SK-N-SH (cell line): ENCODE results near the gene KIF19. TPM values are rescaled to one million over a fixed set of nuclear protein-coding genes. Genes with fewer than 3 reads are reported as not detected.

ENCODE experiments used
- CTCF ChIA-PET: fragments of 300-600, 350-600 bp; formaldehyde crosslinking; extraction: SDS; loops from one replicate; lab custom pipeline; 2021; lab: Yijun Ruan, JAX
- POLR2A ChIA-PET: fragments of 350-600 bp; sonication (Branson Sonifier 250); formaldehyde crosslinking; extraction: SDS; loops from one replicate; lab custom pipeline; 2020; ENCODE audit warnings: antibody characterized with exemption, inconsistent platforms; lab: Yijun Ruan, JAX
- DNase-seq: peaks from one replicate; pipeline ENCODE4 v3.0.0; 2012
- H2AFZ ChIP-seq: fragments of 200-600 bp; sonication (generic); 2 replicates; pipeline ENCODE4 v1.8.1; 2016; ENCODE audit warnings: antibody characterized with exemption, mild to moderate bottlenecking, low read depth
- H3F3A ChIP-seq: fragments of 200-600 bp; sonication (generic); replicated peaks from 2 replicates; pipeline ENCODE3; 2016; ENCODE audit warnings: antibody characterized with exemption, mild to moderate bottlenecking; ENCODE audit not compliant: insufficient read depth
- H3K27ac ChIP-seq, 2 experiments: fragments of 200-500 bp in 1 of 2; fragments of 200-600 bp in 1 of 2; sonication (Bioruptor generic) in 1 of 2; sonication (generic), shearing (Covaris generic) in 1 of 2; 2 replicates each; pipeline versions ENCODE4 v1.5.1 to v1.6.1; 2014 to 2016; ENCODE audit warnings: low read depth in 2 of 2, inconsistent platforms in 1 of 2, low read length in 1 of 2, mild to moderate bottlenecking in 1 of 2, mixed read lengths in 1 of 2
- H3K27me3 ChIP-seq: fragments of 200-600 bp; sonication (generic), shearing (Covaris generic); 2 replicates; pipeline ENCODE4 v1.6.1; 2016; ENCODE audit warnings: mixed run types; ENCODE audit not compliant: insufficient read depth
- H3K36me3 ChIP-seq, 2 experiments: fragments of 200-500 bp in 1 of 2; fragments of 200-600 bp in 1 of 2; sonication (Bioruptor generic) in 1 of 2; sonication (generic) in 1 of 2; replicated peaks in 1 of 2; 2 replicates each; pipeline versions ENCODE3 to v1.5.1; 2014 to 2016; ENCODE audit warnings: low read length in 1 of 2, mild to moderate bottlenecking in 1 of 2; ENCODE audit not compliant: insufficient read depth in 2 of 2, control insufficient read depth in 1 of 2
- H3K4me1 ChIP-seq, 2 experiments: fragments of 200-500 bp in 1 of 2; fragments of 200-600 bp in 1 of 2; sonication (Bioruptor generic) in 1 of 2; sonication (generic), shearing (Covaris generic) in 1 of 2; 2 replicates each; pipeline versions ENCODE4 v1.5.1 to v1.6.1; 2014 to 2016; ENCODE audit warnings: low read depth in 1 of 2, low read length in 1 of 2, mixed run types in 1 of 2; ENCODE audit not compliant: insufficient read depth in 2 of 2, control insufficient read depth in 1 of 2
- H3K4me2 ChIP-seq: fragments of 200-600 bp; sonication (generic), shearing (Covaris generic); 2 replicates; pipeline ENCODE4 v1.6.1; 2017; ENCODE audit warnings: mixed run types
- H3K4me3 ChIP-seq, 2 experiments: fragments of 200-500 bp in 1 of 2; fragments of 200-600 bp in 1 of 2; sonication (Bioruptor generic) in 1 of 2; sonication (generic), shearing (Covaris generic) in 1 of 2; 2 replicates each; pipeline versions ENCODE4 v1.5.1 to v1.8.1; 2014 to 2016; ENCODE audit warnings: low read depth in 2 of 2, inconsistent platforms in 1 of 2, low read length in 1 of 2, mild to moderate bottlenecking in 1 of 2, mixed read lengths in 1 of 2, moderate library complexity in 1 of 2
- H3K79me2 ChIP-seq: fragments of 200-600 bp; sonication (generic); 2 replicates; pipeline ENCODE4 v1.8.1; 2017; ENCODE audit warnings: mild to moderate bottlenecking; ENCODE audit not compliant: insufficient read depth
- H3K9ac ChIP-seq: fragments of 200-600 bp; sonication (generic); 2 replicates; pipeline ENCODE4 v1.6.1; 2017; ENCODE audit warnings: mixed run types
- H3K9me2 ChIP-seq: fragments of 200-600 bp; sonication (generic); 2 replicates; pipeline ENCODE4 v1.6.1; 2017; ENCODE audit warnings: mixed run types
- H3K9me3 ChIP-seq: fragments of 200-600 bp; sonication (generic); 2 replicates; pipeline ENCODE4 v1.6.1; 2017; ENCODE audit warnings: mixed run types, mild to moderate bottlenecking, moderate library complexity
- H4K20me1 ChIP-seq: fragments of 200-600 bp; sonication (generic); 2 replicates; pipeline ENCODE4 v1.6.1; 2017; ENCODE audit warnings: mild to moderate bottlenecking, mixed run types; ENCODE audit not compliant: insufficient read depth
- ELF1 ChIP-seq: IDR thresholded peaks from 2 replicates; pipeline ENCODE4 v1.4.0; 2012
- EZH2phosphoT487 ChIP-seq: fragments of 200-600 bp; sonication (generic); IDR thresholded peaks from 2 replicates; pipeline ENCODE4 v1.6.1; 2017; ENCODE audit warnings: low read depth, mixed run types, mild to moderate bottlenecking, antibody characterized with exemption, moderate library complexity, borderline replicate concordance
- FOXJ3 ChIP-seq: sonication (generic); formaldehyde crosslinking; IDR thresholded peaks from 2 replicates; pipeline ENCODE4 v1.5.1; 2020; ENCODE audit warnings: mild to moderate bottlenecking, missing genetic modification reagents
- FOXM1 ChIP-seq: IDR thresholded peaks from 2 replicates; pipeline ENCODE4 v1.4.0; 2012; ENCODE audit warnings: low read depth, mild to moderate bottlenecking
- GATA2 ChIP-seq: sonication (generic); formaldehyde crosslinking; IDR thresholded peaks from 2 replicates; pipeline ENCODE4 v1.5.0; 2020; ENCODE audit warnings: mild to moderate bottlenecking, missing genetic modification reagents
- NFIC ChIP-seq: IDR thresholded peaks from 2 replicates; pipeline ENCODE4 v1.4.0; 2012; ENCODE audit warnings: borderline replicate concordance
- RFX5 ChIP-seq: IDR thresholded peaks from 2 replicates; pipeline ENCODE4 v1.6.1; 2012; ENCODE audit warnings: mild to moderate bottlenecking, improper control_type of control experiment, low read length
- RXRA ChIP-seq: IDR thresholded peaks from 2 replicates; pipeline ENCODE4 v1.4.0; 2012; ENCODE audit warnings: low read depth, mild to moderate bottlenecking, borderline replicate concordance
- SMC3 ChIP-seq: IDR thresholded peaks from 2 replicates; pipeline ENCODE4 v1.6.1; 2012; ENCODE audit warnings: low read depth, low read length, improper control_type of control experiment
- TEAD4 ChIP-seq: IDR thresholded peaks from 2 replicates; pipeline ENCODE4 v1.4.0; 2012; ENCODE audit warnings: mild to moderate bottlenecking, borderline replicate concordance; ENCODE audit not compliant: insufficient read depth
- YY1 ChIP-seq: IDR thresholded peaks from 2 replicates; pipeline ENCODE4 v1.4.0; 2012; ENCODE audit warnings: low read depth, mild to moderate bottlenecking
- WGBS: methylation state at CpG from one replicate; pipeline ENCODE4 v1.1.6; 2017; ENCODE audit warnings: low lambda C conversion rate; 5-methylcytosine and 5-hydroxymethylcytosine counted together
- polyA plus RNA-seq, 3 experiments: library from polyadenylated mRNA; depleted of rRNA; stranded (reverse); fragments of >200 nt; gene quantifications; 2 replicates each; pipeline ENCODE4 v1.2.3, GENCODE V29; 2012
- TF ChIP-seq, protein P1 (sequence below): IDR thresholded peaks from 2 replicates; pipeline ENCODE4 v1.4.0; 2012; ENCODE audit warnings: low read depth

Gene KIF19
- polyA plus RNA-seq, 1 of the 3 experiments (the other 2 are of a cell fraction): not detected

GRCh38 chr17:74307984-74308773, 17.8 kb upstream of the KIF19 start:
- no peaks in the 10 kb centered on the region for H3K27me3 ChIP-seq
- no peaks in the 10 kb centered on the region for H4K20me1 ChIP-seq
- no peak overlapping the region for H2AFZ ChIP-seq
- H3K4me2 ChIP-seq: no peak overlapping the region
- no peaks in the 10 kb centered on the region for H3F3A ChIP-seq
- no peak overlapping the region for H3K27ac ChIP-seq
- H3K36me3 ChIP-seq: no peaks in the 10 kb centered on the region
- no peaks in the 10 kb centered on the region for H3K79me2 ChIP-seq
- no peak for DNase-seq
- no peaks in the 10 kb centered on the region for H3K9me3 ChIP-seq
- ChIA-PET POLR2A (no interaction called here), CTCF (interaction anchor here (1.0 to 2.0 kb wide), 4 partner anchors 10 to 60 kb away, joined by 3 to 6 read pairs (median 4); partner anchors contain the start of gene GPR142)
- TF ChIP-seq, protein P1, sequence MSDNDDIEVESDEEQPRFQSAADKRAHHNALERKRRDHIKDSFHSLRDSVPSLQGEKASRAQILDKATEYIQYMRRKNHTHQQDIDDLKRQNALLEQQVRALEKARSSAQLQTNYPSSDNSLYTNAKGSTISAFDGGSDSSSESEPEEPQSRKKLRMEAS: no peak
- TF ChIP-seq YY1: no peak
- no peak for TF ChIP-seq SMC3
- no peak for TF ChIP-seq GATA2 (CRISPR knock-in tag)
- TF ChIP-seq RXRA: no peak
- no peak for TF ChIP-seq FOXJ3
- 45% methylated on average over 15 of the region's 15 CpGs for WGBS
- no peaks in the 10 kb centered on the region for H3K4me1 ChIP-seq
- no peak overlapping the region for H3K4me3 ChIP-seq
- H3K9me2 ChIP-seq: no peaks in the 10 kb centered on the region
- no peak overlapping the region for H3K9ac ChIP-seq

DNA sequence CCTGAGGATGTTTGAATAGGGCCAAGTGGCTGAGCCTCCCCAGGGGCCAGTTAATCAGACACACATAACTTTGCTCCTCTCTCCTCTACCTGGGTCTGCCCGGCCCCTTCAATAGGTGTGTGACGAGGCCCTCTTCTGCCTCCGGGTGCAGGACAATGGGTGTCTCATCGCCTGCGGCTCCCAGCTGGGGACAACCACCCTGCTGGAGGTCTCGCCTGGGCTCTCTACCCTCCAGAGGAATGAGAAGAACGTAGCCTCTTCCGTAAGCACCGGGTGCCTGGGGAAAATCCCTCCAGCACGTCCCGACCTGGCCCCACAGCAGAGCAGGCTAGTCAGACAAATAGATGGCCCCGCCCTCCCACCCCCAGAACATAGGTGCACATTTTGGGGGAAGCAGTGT, 16.1 kb upstream of the KIF19 start:
- no peak for DNase-seq
- Histone ChIP-seq H3K4me1 (no peaks in the 10 kb centered on the region), H2AFZ (no peak overlapping the region), H3K27ac (no peak overlapping the region), H3K9me2 (no peaks in the 10 kb centered on the region), H3K9me3 (no peaks in the 10 kb centered on the region), H4K20me1 (no peaks in the 10 kb centered on the region), H3K4me2 (no peak overlapping the region), H3K36me3 (no peaks in the 10 kb centered on the region), H3K9ac (no peak overlapping the region), H3K4me3 (no peak overlapping the region)
- POLR2A ChIA-PET: no interaction called here
- WGBS: 35% methylated on average over 12 of the region's 12 CpGs
- TF ChIP-seq FOXM1 (no peak), RXRA (no peak), TEAD4 (no peak), RFX5 (no peak), SMC3 (no peak), EZH2phosphoT487 (no peak)
- TF ChIP-seq, all 33 proteins: peak for 0
- Histone ChIP-seq H3K27me3 (no peaks in the 10 kb centered on the region), H3K79me2 (no peaks in the 10 kb centered on the region), H3F3A (no peaks in the 10 kb centered on the region)
- CTCF ChIA-PET: interaction anchor here (2.8 kb wide), 1 partner anchor 42 kb away, joined by 7 read pairs; no protein-coding TSS in a partner anchor

- Histone ChIP-seq H3K79me2 (no peaks in the 10 kb centered on the region), H3K36me3 (no peaks in the 10 kb centered on the region), H3K4me2 (no peak overlapping the region), H3K27ac (no peak overlapping the region), H3K4me3 (no peak overlapping the region), H3F3A (no peaks in the 10 kb centered on the region), H3K9ac (no peak overlapping the region), H3K9me2 (no peaks in the 10 kb centered on the region), H3K27me3 (no peaks in the 10 kb centered on the region), H3K9me3 (no peaks in the 10 kb centered on the region; the same call in 1 of the 2 replicates), H3K4me1 (no peaks in the 10 kb centered on the region), H2AFZ (no peak overlapping the region), H4K20me1 (no peaks in the 10 kb centered on the region)
- no peak for TF ChIP-seq NFIC
- TF ChIP-seq RFX5: no peak
- TF ChIP-seq ELF1: no peak
- no peak for DNase-seq
- POLR2A ChIA-PET: no interaction called here
- CTCF ChIA-PET: interaction anchor here (1.1 to 5.0 kb wide), 8 partner anchors 10 to 179 kb away, joined by 3 to 24 read pairs (median 4); partner anchors contain the start of gene GPR142
- 50% methylated on average over 14 of the region's 15 CpGs for WGBS
Observed at GRCh38 chr17:74314877-74315276, 11.1 kb upstream of the KIF19 start.
